Mesothelial cell of epicardium (in vitro differentiated cells): Measurements from ENCODE around the gene INO80B. TPM values are rescaled to one million over a fixed set of nuclear protein-coding genes. Genes with fewer than 3 reads are reported as not detected.
A peak's percentile ranks its signal among the peaks of the same experiment; 100 is the strongest.
"Not testable (repeated sequence)": the region's sequence is repeated elsewhere in the genome, so short reads cannot be mapped to it uniquely, and the experiment has no call there.

ENCODE experiments used
- DNase-seq, 2 experiments: peaks; one replicate each; pipeline ENCODE4 v3.0.0; 2021; ENCODE audit warnings: low spot score in 2 of 2; ENCODE audit not compliant: unreplicated experiment in 2 of 2
- H3K27ac Mint-ChIP-seq: 2 replicates; pipeline ENCODE4 v1.8.0; 2021; ENCODE audit warnings: mixed read lengths
- H3K27me3 Mint-ChIP-seq: 2 replicates; pipeline ENCODE4 v1.8.0; 2021; ENCODE audit warnings: low read depth, mixed read lengths
- H3K36me3 Mint-ChIP-seq: 2 replicates; pipeline ENCODE4 v1.8.0; 2021; ENCODE audit warnings: mixed read lengths
- H3K4me1 Mint-ChIP-seq: 2 replicates; pipeline ENCODE4 v1.8.0; 2021; ENCODE audit warnings: mixed read lengths
- H3K4me3 Mint-ChIP-seq: 2 replicates; pipeline ENCODE4 v1.8.0; 2021; ENCODE audit warnings: mild to moderate bottlenecking, moderate library complexity, mixed read lengths
- H3K9me3 Mint-ChIP-seq: 2 replicates; pipeline ENCODE4 v1.8.0; 2021; ENCODE audit warnings: mixed read lengths
- total RNA-seq: library from RNA; stranded (reverse); gene quantifications from 3 replicates; pipeline ENCODE4 v1.2.1, GENCODE V29; 2021
- TF ChIP-seq, protein P1 (sequence below): fragments of 200-600 bp; sonication (generic); IDR thresholded peaks from one replicate; pipeline ENCODE4 v1.5.0; 2021; ENCODE audit warnings: antibody characterized with exemption; ENCODE audit not compliant: unreplicated experiment

INO80B gene
- total RNA-seq, 1 donor from 2014 or later: 48.1 TPM

DNA sequence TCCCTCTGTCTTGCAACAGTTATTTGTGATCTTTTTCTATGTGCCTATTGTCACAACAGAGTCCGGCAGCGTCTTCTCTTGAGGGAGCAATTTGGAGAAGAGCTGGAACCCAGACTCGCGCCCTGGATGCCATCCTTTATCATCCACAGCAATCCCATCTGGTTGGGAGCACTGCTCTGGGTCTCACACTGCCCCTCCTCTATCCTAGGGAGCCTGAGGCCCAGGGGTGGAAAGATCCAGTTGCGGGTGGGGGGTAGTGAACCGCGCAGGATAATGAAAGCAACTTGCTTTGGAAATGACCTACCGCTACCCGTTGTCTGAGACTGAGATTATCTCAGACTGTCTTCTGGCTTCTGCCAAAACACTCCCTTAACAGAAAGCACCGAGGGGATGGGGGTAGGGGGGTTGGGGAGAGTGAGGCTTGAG is 4.1 kb downstream of the INO80B start:
- DNase-seq: no peak
- Mint-ChIP-seq H3K4me1 (peaks cover 51% of the 10 kb centered on the region), H3K9me3 (no peaks in the 10 kb centered on the region), H3K27ac (peak overlapping the region; percentile 99), H3K36me3 (no peaks in the 10 kb centered on the region), H3K4me3 (peak overlapping the region; percentile 94), H3K27me3 (no peaks in the 10 kb centered on the region)
- TF ChIP-seq, protein P1, sequence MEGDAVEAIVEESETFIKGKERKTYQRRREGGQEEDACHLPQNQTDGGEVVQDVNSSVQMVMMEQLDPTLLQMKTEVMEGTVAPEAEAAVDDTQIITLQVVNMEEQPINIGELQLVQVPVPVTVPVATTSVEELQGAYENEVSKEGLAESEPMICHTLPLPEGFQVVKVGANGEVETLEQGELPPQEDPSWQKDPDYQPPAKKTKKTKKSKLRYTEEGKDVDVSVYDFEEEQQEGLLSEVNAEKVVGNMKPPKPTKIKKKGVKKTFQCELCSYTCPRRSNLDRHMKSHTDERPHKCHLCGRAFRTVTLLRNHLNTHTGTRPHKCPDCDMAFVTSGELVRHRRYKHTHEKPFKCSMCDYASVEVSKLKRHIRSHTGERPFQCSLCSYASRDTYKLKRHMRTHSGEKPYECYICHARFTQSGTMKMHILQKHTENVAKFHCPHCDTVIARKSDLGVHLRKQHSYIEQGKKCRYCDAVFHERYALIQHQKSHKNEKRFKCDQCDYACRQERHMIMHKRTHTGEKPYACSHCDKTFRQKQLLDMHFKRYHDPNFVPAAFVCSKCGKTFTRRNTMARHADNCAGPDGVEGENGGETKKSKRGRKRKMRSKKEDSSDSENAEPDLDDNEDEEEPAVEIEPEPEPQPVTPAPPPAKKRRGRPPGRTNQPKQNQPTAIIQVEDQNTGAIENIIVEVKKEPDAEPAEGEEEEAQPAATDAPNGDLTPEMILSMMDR: no peak

DNA sequence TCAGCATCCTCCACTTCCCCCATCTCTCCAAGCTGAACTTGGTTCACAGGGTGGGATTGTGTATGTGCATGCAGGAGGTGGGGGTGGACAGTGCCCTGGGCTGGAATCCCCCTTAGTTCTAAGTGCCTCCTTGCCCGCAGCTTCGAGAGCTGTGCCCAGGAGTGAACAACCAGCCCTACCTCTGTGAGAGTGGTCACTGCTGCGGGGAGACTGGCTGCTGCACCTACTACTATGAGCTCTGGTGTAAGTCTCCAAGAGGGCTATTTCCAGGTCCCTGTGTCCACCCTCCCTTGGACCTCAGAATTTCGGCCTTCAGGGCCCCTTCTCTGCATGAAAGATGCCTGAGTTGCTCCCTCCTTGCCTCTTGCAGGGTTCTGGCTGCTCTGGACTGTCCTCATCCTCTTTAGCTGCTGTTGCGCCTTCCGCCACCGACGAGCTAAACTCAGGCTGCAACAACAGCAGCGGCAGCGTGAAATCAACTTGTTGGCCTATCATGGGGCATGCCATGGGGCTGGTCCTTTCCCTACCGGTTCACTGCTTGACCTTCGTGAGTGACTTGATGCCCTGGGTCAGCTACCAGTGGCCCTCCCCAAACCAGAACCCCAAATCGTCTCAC is 4.7 kb downstream of the INO80B start:
- DNase-seq, H3K9me3 Mint-ChIP-seq, H3K36me3 Mint-ChIP-seq, H3K27me3 Mint-ChIP-seq: not testable (repeated sequence)
- Mint-ChIP-seq H3K4me1 (peaks cover 50% of the 10 kb centered on the region), H3K27ac (peak overlapping the region; percentile 99), H3K4me3 (peak overlapping the region; percentile 94)

DNA sequence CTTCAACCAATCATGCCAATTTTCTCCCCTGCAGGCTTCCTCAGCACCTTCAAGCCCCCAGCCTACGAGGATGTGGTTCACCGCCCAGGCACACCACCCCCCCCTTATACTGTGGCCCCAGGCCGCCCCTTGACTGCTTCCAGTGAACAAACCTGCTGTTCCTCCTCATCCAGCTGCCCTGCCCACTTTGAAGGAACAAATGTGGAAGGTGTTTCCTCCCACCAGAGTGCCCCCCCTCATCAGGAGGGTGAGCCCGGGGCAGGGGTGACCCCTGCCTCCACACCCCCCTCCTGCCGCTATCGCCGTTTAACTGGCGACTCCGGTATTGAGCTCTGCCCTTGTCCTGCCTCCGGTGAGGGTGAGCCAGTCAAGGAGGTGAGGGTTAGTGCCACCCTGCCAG is 5.3 kb downstream of the INO80B start:
- H3K9me3 Mint-ChIP-seq, DNase-seq, H3K27me3 Mint-ChIP-seq, H3K36me3 Mint-ChIP-seq: not testable (repeated sequence)
- Mint-ChIP-seq H3K4me1 (peaks cover 44% of the 10 kb centered on the region), H3K27ac (peak overlapping the region; percentile 30), H3K4me3 (peak overlapping the region; percentile 94)

DNA sequence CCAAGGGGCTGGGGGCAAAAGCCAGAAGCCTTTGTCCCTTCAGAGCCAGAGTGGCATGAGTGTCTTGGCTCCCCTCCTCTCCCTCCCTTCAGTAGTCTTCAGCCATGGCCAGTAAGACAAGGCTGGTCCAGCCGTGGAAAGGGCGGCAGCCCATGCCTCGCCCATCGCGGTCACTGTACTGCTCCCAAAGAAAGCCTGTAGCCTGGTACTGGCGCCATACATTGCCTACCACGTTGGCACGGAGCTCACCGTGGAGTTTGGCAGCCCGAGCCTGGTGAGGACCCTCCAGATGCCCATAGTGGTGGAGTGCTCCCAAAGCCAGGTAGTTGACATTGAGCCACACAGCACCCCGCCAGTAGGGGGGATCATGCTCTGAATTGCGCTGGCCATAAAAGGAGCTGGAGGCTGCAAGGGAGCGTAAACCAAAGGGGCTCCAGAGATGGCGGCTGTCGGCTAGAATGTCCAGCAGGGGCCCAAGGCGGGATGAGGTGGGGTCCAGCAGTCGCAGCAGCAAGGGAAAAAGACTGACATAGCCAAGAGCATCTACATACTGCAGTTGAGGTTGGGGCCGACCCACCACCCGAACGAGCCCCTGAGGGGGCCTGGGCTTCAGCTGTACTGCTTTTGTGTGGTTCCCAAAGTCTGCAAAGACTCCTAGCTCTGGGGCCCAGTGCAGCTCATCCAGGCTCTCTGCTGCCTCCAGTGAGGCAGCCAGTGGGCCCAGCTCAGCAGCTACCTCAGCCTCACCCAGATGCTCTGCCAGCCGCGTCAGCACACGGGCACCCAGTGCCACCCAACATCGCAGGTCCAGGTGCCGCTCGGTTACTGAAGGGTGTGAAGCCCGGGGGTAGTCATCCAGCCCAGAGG is 6.5 kb downstream of the INO80B start:
- Mint-ChIP-seq H3K9me3 (no peaks in the 10 kb centered on the region), H3K27me3 (no peaks in the 10 kb centered on the region), H3K27ac (no peak overlapping the region), H3K4me3 (no peak overlapping the region), H3K4me1 (peaks cover 39% of the 10 kb centered on the region), H3K36me3 (no peaks in the 10 kb centered on the region)
- no peak for DNase-seq
- TF ChIP-seq, protein P1: no peak

DNA sequence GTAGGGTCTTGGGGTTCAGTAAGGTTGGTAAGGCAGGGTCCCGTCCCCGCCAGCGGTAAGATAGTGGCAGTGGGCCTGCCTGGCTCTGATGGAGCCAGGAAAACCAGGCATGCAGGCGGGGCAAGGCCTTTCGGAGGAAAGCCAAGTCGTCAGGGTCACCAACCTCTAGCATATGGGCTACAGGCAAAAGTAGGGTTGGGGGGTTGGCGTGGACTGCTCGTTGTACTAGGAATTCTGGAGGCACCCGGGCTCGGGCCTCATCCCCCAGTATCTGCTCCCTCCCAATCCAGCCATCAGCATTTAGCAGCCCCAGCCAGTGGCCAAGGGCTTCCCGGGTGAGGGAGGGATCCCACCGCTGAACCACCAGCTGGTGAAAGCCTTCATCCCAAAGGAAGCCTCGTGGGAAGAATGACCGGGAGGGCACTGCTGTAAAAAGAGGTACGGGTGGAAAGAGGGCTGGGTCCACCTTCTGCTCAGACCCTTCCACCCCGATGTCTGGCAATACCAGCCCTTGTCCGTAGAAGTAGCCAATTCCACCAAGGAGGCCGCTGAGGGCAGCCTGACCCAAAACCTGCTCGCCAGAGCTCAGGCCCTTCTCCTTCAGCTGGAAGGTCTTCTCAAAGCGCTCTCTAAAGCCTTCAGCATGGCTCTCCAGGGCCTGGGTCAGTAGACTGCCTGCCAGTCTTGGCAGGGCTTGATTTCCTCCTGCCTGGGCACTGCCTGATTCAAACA is 7.3 kb downstream of the INO80B start:
- H3K36me3 Mint-ChIP-seq: no peaks in the 10 kb centered on the region
- peaks cover 31% of the 10 kb centered on the region for H3K4me1 Mint-ChIP-seq
- H3K4me3 Mint-ChIP-seq: peak overlapping the region; percentile 46
- H3K27ac Mint-ChIP-seq: no peak overlapping the region
- H3K27me3 Mint-ChIP-seq: no peaks in the 10 kb centered on the region
- H3K9me3 Mint-ChIP-seq: no peaks in the 10 kb centered on the region
- no peak for DNase-seq
- TF ChIP-seq, protein P1: no peak

DNA sequence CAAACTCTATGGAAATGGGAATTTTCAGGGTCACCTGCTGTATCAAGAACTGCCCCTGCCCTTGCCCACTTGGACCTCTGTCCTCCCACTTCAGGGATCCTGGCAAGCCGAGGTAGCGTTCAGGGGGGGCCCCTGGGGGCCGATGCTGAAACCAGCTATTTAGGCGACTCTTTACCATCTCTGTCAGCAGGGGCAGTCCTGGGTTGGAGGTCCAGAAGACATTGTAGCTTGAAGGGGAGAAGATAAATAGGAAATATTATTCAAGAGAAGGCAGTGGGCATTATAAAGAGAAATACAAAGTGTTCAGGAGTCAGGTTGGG is 7.9 kb downstream of the INO80B start:
- TF ChIP-seq, protein P1: no peak
- no peaks in the 10 kb centered on the region for H3K36me3 Mint-ChIP-seq
- peaks cover 30% of the 10 kb centered on the region for H3K4me1 Mint-ChIP-seq
- H3K27me3 Mint-ChIP-seq: no peaks in the 10 kb centered on the region
- no peak for DNase-seq
- peak overlapping the region; percentile 46 for H3K4me3 Mint-ChIP-seq
- no peaks in the 10 kb centered on the region for H3K9me3 Mint-ChIP-seq
- H3K27ac Mint-ChIP-seq: no peak overlapping the region
